GM12878 (cell line): ENCODE results near the gene NUBP1. TPM values are rescaled to one million over a fixed set of nuclear protein-coding genes. Genes with fewer than 3 reads are reported as not detected.

ENCODE experiments used
- ATAC-seq: fragments of 200-7000 bp; cut with Tn5 transposase; 3 replicates; pipeline ENCODE4 v1.9.1; 2020; ENCODE audit warnings: mild to moderate bottlenecking, moderate library complexity
- BruUV-seq: library from RNA; stranded (reverse); fragments of 400-500 nt; replicated peaks from 2 replicates; lab custom pipeline; 2021; lab: Mats Ljungman, UMichigan
- CTCF ChIA-PET: fragments of 300-600 bp; sonication (Branson Sonifier 250); formaldehyde crosslinking; extraction: SDS; loops from one replicate; lab custom pipeline; 2021; ENCODE audit warnings: inconsistent platforms; lab: Yijun Ruan, JAX
- POLR2A ChIA-PET: fragments of 350-600 bp; formaldehyde crosslinking; extraction: SDS; loops from one replicate; lab custom pipeline; 2021; ENCODE audit warnings: inconsistent platforms; lab: Charles Lee
- RAD21 ChIA-PET: fragments of 300-600 bp; sonication (Branson Sonifier 250); formaldehyde crosslinking; loops from one replicate; lab custom pipeline; 2023; ENCODE audit warnings: antibody characterized with exemption; ENCODE audit not compliant: unreplicated experiment; lab: Charles Lee
- SMC1A ChIA-PET: fragments of 300-600 bp; sonication (Branson Sonifier 250); formaldehyde crosslinking; loops from one replicate; lab custom pipeline; 2023; ENCODE audit not compliant: unreplicated experiment, uncharacterized antibody; lab: Charles Lee
- DNase-seq: peaks from one replicate; pipeline ENCODE4 v3.0.0-alpha.2; 2011; ENCODE audit warnings: low read depth, low spot score
- FAIRE-seq: peaks from 3 replicates; lab custom pipeline; 2011; peaks lifted over from hg19 to GRCh38; lab: Jason Lieb, UNC
- H2AFZ ChIP-seq: 2 replicates; pipeline ENCODE4 v1.6.0; 2011; ENCODE audit warnings: low read depth, low read length, control low read depth; ENCODE audit not compliant: control insufficient read depth
- H3K27ac ChIP-seq: 2 replicates; pipeline ENCODE4 v1.5.1; 2011; ENCODE audit warnings: control low read depth; ENCODE audit not compliant: control insufficient read depth, insufficient read depth
- H3K27me3 ChIP-seq, 2 experiments: replicated peaks in 1 of 2; 2 replicates each; pipeline versions ENCODE4 v1.6.0 to v1.6.1; 2011; ENCODE audit warnings: low read length in 1 of 2; ENCODE audit not compliant: control insufficient read depth in 2 of 2, insufficient read depth in 2 of 2
- H3K36me3 ChIP-seq, 2 experiments: 2 replicates each; pipeline ENCODE4 v1.5.1; 2011; ENCODE audit warnings: low read length in 1 of 2; ENCODE audit not compliant: control insufficient read depth in 2 of 2, insufficient read depth in 2 of 2
- H3K4me1 ChIP-seq: 2 replicates; pipeline ENCODE4 v1.6.1; 2011; ENCODE audit warnings: mild to moderate bottlenecking, low read length, moderate library complexity, mixed read lengths; ENCODE audit not compliant: control insufficient read depth, insufficient read depth
- H3K4me2 ChIP-seq: 2 replicates; pipeline ENCODE4 v1.6.0; 2011; ENCODE audit warnings: control low read depth; ENCODE audit not compliant: control insufficient read depth, insufficient read depth
- H3K4me3 ChIP-seq: fragments of 200-600 bp; sonication (generic); 2 replicates; pipeline ENCODE4 v1.5.1; 2016
- H3K79me2 ChIP-seq: 2 replicates; pipeline ENCODE4 v1.6.0; 2011; ENCODE audit warnings: low read length; ENCODE audit not compliant: control insufficient read depth, insufficient read depth
- H3K9ac ChIP-seq: 2 replicates; pipeline ENCODE4 v1.8.0; 2011; ENCODE audit warnings: low read length, control low read depth, mixed read lengths; ENCODE audit not compliant: control insufficient read depth, insufficient read depth
- H3K9me3 ChIP-seq: replicated peaks from 3 replicates; pipeline ENCODE4 v1.5.1; 2011; ENCODE audit warnings: mild to moderate bottlenecking, low read length; ENCODE audit not compliant: control insufficient read depth, insufficient read depth
- H4K20me1 ChIP-seq: 2 replicates; pipeline ENCODE4 v1.6.0; 2011; ENCODE audit not compliant: control insufficient read depth, insufficient read depth
- EED ChIP-seq: sonication (generic); IDR thresholded peaks from 2 replicates; pipeline ENCODE4 v1.6.1; 2016; ENCODE audit warnings: antibody characterized with exemption, low read depth
- EP300 ChIP-seq, 2 experiments: fragments of 150-350 bp in 1 of 2; IDR thresholded peaks; 2 replicates each; pipeline ENCODE4 v1.6.1; 2011 to 2012; ENCODE audit warnings: low read depth in 2 of 2, low read length in 2 of 2, borderline replicate concordance in 1 of 2, improper control_type of control experiment in 1 of 2, inconsistent platforms in 1 of 2; ENCODE audit not compliant: control insufficient read depth in 1 of 2
- ETV6 ChIP-seq, 2 experiments: fragments of 450-650 bp in 1 of 2; IDR thresholded peaks in 1 of 2; conservative IDR thresholded peaks in 1 of 2; 2 replicates each; pipeline ENCODE4 v1.6.1; 2014; ENCODE audit warnings: antibody characterized with exemption in 1 of 2, borderline replicate concordance in 1 of 2, low read depth in 1 of 2, mild to moderate bottlenecking in 1 of 2, moderate library complexity in 1 of 2
- FOXM1 ChIP-seq: IDR thresholded peaks from 2 replicates; pipeline ENCODE4 v1.6.1; 2012; ENCODE audit warnings: low read depth, mild to moderate bottlenecking, inconsistent platforms, low read length, moderate library complexity
- IKZF2 ChIP-seq, 2 experiments: fragments of 450-650 bp; IDR thresholded peaks; 2 replicates each; pipeline ENCODE4 v1.6.1; 2017; ENCODE audit warnings: mild to moderate bottlenecking in 2 of 2, moderate library complexity in 2 of 2
- JUND ChIP-seq: IDR thresholded peaks from 2 replicates; pipeline ENCODE4 v1.6.1; 2012; ENCODE audit warnings: low read depth, mild to moderate bottlenecking, low read length, improper control_type of control experiment, moderate library complexity
- MEF2B ChIP-seq: fragments of 450-650 bp; IDR thresholded peaks from 2 replicates; pipeline ENCODE4 v1.6.1; 2018; ENCODE audit warnings: mild to moderate bottlenecking, moderate library complexity; ENCODE audit not compliant: partially characterized antibody, poor library complexity, severe bottlenecking
- MTA2 ChIP-seq: fragments of 450-650 bp; IDR thresholded peaks from 2 replicates; pipeline ENCODE4 v1.6.1; 2016; ENCODE audit warnings: low read depth, mild to moderate bottlenecking, moderate library complexity
- NR2C1 ChIP-seq: fragments of 450-650 bp; IDR thresholded peaks from 2 replicates; pipeline ENCODE4 v1.6.1; 2017; ENCODE audit warnings: antibody characterized with exemption, mild to moderate bottlenecking, moderate library complexity
- RELA ChIP-seq: fragments of 450-650 bp; IDR thresholded peaks from 2 replicates; pipeline ENCODE4 v1.8.0; 2014; ENCODE audit warnings: borderline replicate concordance; ENCODE audit not compliant: partially characterized antibody
- TBL1XR1 ChIP-seq: IDR thresholded peaks from 2 replicates; pipeline ENCODE4 v1.6.1; 2012; ENCODE audit warnings: low read depth, low read length, improper control_type of control experiment
- TCF12 ChIP-seq: IDR thresholded peaks from 2 replicates; pipeline ENCODE4 v1.6.1; 2011; ENCODE audit warnings: low read depth, mild to moderate bottlenecking, low read length
- ZNF217 ChIP-seq: fragments of 450-650 bp; IDR thresholded peaks from 2 replicates; pipeline ENCODE4 v1.6.1; 2017; ENCODE audit warnings: antibody characterized with exemption, mild to moderate bottlenecking
- WGBS: methylation state at CpG from one replicate; pipeline ENCODE4 v1.1.6; 2016; ENCODE audit warnings: low lambda C conversion rate; ENCODE audit not compliant: insufficient replicate concordance, insufficient coverage; ENCODE audit errors: missing lambda C conversion rate; 5-methylcytosine and 5-hydroxymethylcytosine counted together
- in situ Hi-C: fragments of 300-500 bp; cut with MboI; formaldehyde crosslinking; loops from 9 replicates; pipeline ENCODE4 v1.14.3; 2018; ENCODE audit warnings: mixed read lengths
- intact Hi-C: fragments of 100-400 bp; cut with micrococcal nuclease; formaldehyde crosslinking; loops from one replicate; pipeline ENCODE4 v1.14.2; 2022; ENCODE audit not compliant: unreplicated experiment
- polyA plus RNA-seq, 11 experiments: library from polyadenylated mRNA; depleted of rRNA in 4 of 11; unstranded in 6 of 11; stranded (reverse) in 5 of 11; fragments of >200 nt; fragmentation: Nextera tagmentation in 4 of 11; fragmentation: Illumina TruSeq in 1 of 11; extraction: Ambion mirVana in 4 of 11; extraction: Trizol in 1 of 11; gene quantifications; 1 replicate in 1 of 11; 2 replicates in 10 of 11; pipeline versions ENCODE4 v1.2.1 to v1.2.3, GENCODE V29; 2011 to 2016; ENCODE audit warnings: inconsistent platforms in 2 of 11, missing spikeins in 2 of 11, low read depth in 1 of 11
- total RNA-seq, 4 experiments: library from RNA; depleted of rRNA in 3 of 4; stranded (reverse); fragments of >200 nt in 3 of 4; fragmentation: Illumina TruSeq in 1 of 4; extraction: Trizol in 1 of 4; gene quantifications; 2 replicates each; pipeline versions ENCODE4 v1.2.1 to v1.2.3, GENCODE V29; 2013 to 2021
- TF ChIP-seq, protein P1 (sequence below): IDR thresholded peaks from 2 replicates; pipeline ENCODE4 v1.6.1; 2011; ENCODE audit warnings: low read depth, mild to moderate bottlenecking, low read length, moderate library complexity, borderline replicate concordance; ENCODE audit errors: extremely low read depth
- TF ChIP-seq, protein P2 (sequence below): IDR thresholded peaks from 2 replicates; pipeline ENCODE4 v1.6.1; 2011; ENCODE audit warnings: borderline replicate concordance, low read depth, mild to moderate bottlenecking, moderate library complexity, low read length; ENCODE audit not compliant: insufficient read depth, poor library complexity, severe bottlenecking
- TF ChIP-seq, protein P3 (sequence below): fragments of 450-650 bp; formaldehyde crosslinking; IDR thresholded peaks from 2 replicates; pipeline ENCODE4 v1.5.0; 2022; ENCODE audit warnings: mild to moderate bottlenecking, missing genetic modification characterization

NUBP1 gene
- total and polyA plus RNA-seq, 10 of the 15 experiments (the other 5 are each of a cell fraction or from before 2014, with no cell fraction given), result 31.0 to 74.9 (median 58.3) TPM

DNA sequence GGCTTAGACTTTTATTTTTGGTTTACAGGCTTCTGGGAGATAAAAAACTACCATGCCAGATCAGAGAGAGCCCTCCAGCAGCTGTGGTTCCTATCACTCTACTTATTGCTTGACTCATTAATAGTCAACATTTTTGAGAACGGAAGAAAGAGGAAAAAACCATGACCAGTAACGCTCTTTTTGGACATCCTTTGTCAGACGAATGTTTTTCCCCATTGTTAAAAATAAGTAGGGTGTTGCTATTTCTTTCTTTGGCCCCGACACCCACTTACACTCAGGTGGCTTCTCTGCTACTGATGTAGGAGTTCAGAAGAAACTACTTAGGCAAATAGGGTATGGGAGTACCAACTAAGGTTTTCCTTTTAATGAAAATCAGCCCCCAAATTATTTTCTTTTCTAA, 47.4 kb downstream of the NUBP1 start:
- Histone ChIP-seq H2AFZ (peak overlapping the region; percentile 23; the same call in 1 of the 2 replicates), H4K20me1 (no peaks in the 10 kb centered on the region), H3K4me3 (no peak overlapping the region), H3K9ac (peak overlapping the region; percentile 24; the same call in 1 of the 2 replicates), H3K4me1 (peaks cover 40% of the 10 kb centered on the region), H3K9me3 (peaks cover 4% of the 10 kb centered on the region; the same call in 2 of the 3 replicates), H3K27ac (peak overlapping the region; percentile 73), H3K4me2 (peak overlapping the region; percentile 49), H3K27me3 (no peaks in the 10 kb centered on the region), H3K79me2 (no peaks in the 10 kb centered on the region), H3K36me3 (no peaks in the 10 kb centered on the region)
- intact Hi-C loops, result no loop called here
- RAD21 ChIA-PET, result interaction anchor here (1.1 kb wide), 2 partner anchors 9 to 101 kb away, joined by 3 read pairs; no protein-coding TSS in a partner anchor
- POLR2A ChIA-PET, result interaction anchor here (1.9 kb wide), 1 partner anchor 10 kb away, joined by 5 read pairs; no protein-coding TSS in a partner anchor
- SMC1A ChIA-PET, result interaction anchor here (0.7 to 3.2 kb wide), 9 partner anchors 9 to 87 kb away, joined by 3 to 11 read pairs (median 3); partner anchors contain the start of genes CIITA and NUBP1
- no TSS peak for BruUV-seq
- WGBS, result 2% methylated on average over 4 of the region's 4 CpGs
- in situ Hi-C loops, result no loop called here
- ATAC-seq, result peak; percentile 72
- no peak for FAIRE-seq
- CTCF ChIA-PET, result interaction anchor here (0.6 to 0.9 kb wide), 3 partner anchors 9 to 128 kb away, joined by 3 to 4 read pairs (median 4); no protein-coding TSS in a partner anchor
- DNase-seq, result peak; percentile 59
- TF ChIP-seq EED (0 out of 2 replicates have a peak, but pooled peaks have one; percentile 21), TBL1XR1 (peak; percentile 91), MEF2B (peak; percentile 84), EP300 (IDR thresholded peaks at IDR 0.05; ENCODE audit: borderline replicate concordance in 1 of 2, control insufficient read depth in 1 of 2, low read depth in 2 of 2, low read length in 2 of 2) (peak; percentile 39 to 70; a peak in 2 of 4 replicates), MTA2 (peak; percentile 71), ETV6 (conservative IDR thresholded peaks at IDR 0.05 in 1 of 2, IDR thresholded peaks at IDR 0.05 in 1 of 2; ENCODE audit: borderline replicate concordance in 1 of 2, low read depth in 1 of 2) (peak in 1 of 2 experiments; percentile 57; a peak in 1 of 4 replicates), IKZF2 (IDR thresholded peaks at IDR 0.05) (peak; percentile 61 to 72; a peak in 2 of 4 replicates), ZNF217 (no peak), FOXM1 (peak; percentile 98), TCF12 (no peak), NR2C1 (no peak), JUND (no peak), RELA (peak; percentile 51)
- TF ChIP-seq, protein P1, sequence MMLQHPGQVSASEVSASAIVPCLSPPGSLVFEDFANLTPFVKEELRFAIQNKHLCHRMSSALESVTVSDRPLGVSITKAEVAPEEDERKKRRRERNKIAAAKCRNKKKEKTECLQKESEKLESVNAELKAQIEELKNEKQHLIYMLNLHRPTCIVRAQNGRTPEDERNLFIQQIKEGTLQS, result no peak
- TF ChIP-seq, protein P2, sequence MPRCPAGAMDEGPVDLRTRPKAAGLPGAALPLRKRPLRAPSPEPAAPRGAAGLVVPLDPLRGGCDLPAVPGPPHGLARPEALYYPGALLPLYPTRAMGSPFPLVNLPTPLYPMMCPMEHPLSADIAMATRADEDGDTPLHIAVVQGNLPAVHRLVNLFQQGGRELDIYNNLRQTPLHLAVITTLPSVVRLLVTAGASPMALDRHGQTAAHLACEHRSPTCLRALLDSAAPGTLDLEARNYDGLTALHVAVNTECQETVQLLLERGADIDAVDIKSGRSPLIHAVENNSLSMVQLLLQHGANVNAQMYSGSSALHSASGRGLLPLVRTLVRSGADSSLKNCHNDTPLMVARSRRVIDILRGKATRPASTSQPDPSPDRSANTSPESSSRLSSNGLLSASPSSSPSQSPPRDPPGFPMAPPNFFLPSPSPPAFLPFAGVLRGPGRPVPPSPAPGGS, result peak; percentile 65
- TF ChIP-seq, protein P3, sequence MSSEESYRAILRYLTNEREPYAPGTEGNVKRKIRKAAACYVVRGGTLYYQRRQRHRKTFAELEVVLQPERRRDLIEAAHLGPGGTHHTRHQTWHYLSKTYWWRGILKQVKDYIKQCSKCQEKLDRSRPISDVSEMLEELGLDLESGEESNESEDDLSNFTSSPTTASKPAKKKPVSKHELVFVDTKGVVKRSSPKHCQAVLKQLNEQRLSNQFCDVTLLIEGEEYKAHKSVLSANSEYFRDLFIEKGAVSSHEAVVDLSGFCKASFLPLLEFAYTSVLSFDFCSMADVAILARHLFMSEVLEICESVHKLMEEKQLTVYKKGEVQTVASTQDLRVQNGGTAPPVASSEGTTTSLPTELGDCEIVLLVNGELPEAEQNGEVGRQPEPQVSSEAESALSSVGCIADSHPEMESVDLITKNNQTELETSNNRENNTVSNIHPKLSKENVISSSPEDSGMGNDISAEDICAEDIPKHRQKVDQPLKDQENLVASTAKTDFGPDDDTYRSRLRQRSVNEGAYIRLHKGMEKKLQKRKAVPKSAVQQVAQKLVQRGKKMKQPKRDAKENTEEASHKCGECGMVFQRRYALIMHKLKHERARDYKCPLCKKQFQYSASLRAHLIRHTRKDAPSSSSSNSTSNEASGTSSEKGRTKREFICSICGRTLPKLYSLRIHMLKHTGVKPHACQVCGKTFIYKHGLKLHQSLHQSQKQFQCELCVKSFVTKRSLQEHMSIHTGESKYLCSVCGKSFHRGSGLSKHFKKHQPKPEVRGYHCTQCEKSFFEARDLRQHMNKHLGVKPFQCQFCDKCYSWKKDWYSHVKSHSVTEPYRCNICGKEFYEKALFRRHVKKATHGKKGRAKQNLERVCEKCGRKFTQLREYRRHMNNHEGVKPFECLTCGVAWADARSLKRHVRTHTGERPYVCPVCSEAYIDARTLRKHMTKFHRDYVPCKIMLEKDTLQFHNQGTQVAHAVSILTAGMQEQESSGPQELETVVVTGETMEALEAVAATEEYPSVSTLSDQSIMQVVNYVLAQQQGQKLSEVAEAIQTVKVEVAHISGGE (CRISPR knock-in tag), result no peak
